C1 segment of cervical spinal cord (tissue), 14 donors: ENCODE measurements around the gene LSM12.
A peak's percentile ranks its signal among the peaks of the same experiment; 100 is the strongest.

Experiments
- DNase-seq, 14 donors: peaks; one replicate each; lab custom pipeline; 2025; lab: John Stamatoyannopoulos, UW

LSM12 gene

GRCh38 chr17:44095647-44096496, 29.4 kb upstream of the LSM12 start:
- DNase-seq, result peak in 7 of 14 donors; percentile 31 to 71 (median 51)

- no peak for DNase-seq
Measured at GRCh38 chr17:44095388-44095646, 28.8 kb upstream of the LSM12 start.

GRCh38 chr17:44094701-44095387, 28.4 kb upstream of the LSM12 start:
- DNase-seq, result no peak

GRCh38 chr17:44093231-44093900, 26.9 kb upstream of the LSM12 start:
- DNase-seq, result no peak

GRCh38 chr17:44092051-44092450, 25.6 kb upstream of the LSM12 start:
- DNase-seq, result no peak

GRCh38 chr17:44091200-44091997, 24.9 kb upstream of the LSM12 start:
- DNase-seq, result no peak

GRCh38 chr17:44088254-44088653, 21.8 kb upstream of the LSM12 start:
- DNase-seq, result no peak

- DNase-seq, result no peak
Measured at GRCh38 chr17:44087319-44087718, 20.8 kb upstream of the LSM12 start.

GRCh38 chr17:44086364-44087311, 20.2 kb upstream of the LSM12 start:
- DNase-seq, result peak in 2 of 14 donors; percentile 60 to 81

GRCh38 chr17:44085908-44086307, 19.4 kb upstream of the LSM12 start:
- DNase-seq, result no peak

- DNase-seq, result no peak
Measured at GRCh38 chr17:44084921-44085320, 18.4 kb upstream of the LSM12 start.

GRCh38 chr17:44084131-44084538, 17.7 kb upstream of the LSM12 start:
- no peak for DNase-seq

- no peak for DNase-seq
Measured at GRCh38 chr17:44083250-44083849, 16.9 kb upstream of the LSM12 start.

- DNase-seq, result no peak
Measured at GRCh38 chr17:44082256-44082927, 15.9 kb upstream of the LSM12 start.

- no peak for DNase-seq
Measured at GRCh38 chr17:44081681-44082080, 15.2 kb upstream of the LSM12 start.

- no peak for DNase-seq
Measured at GRCh38 chr17:44079877-44080821, 13.7 kb upstream of the LSM12 start.

- DNase-seq, result no peak
Measured at GRCh38 chr17:44078412-44078811, 11.9 kb upstream of the LSM12 start.

GRCh38 chr17:44077595-44077909, 11.1 kb upstream of the LSM12 start:
- peak in 2 of 14 donors; percentile 16 to 18 for DNase-seq
